Measurements from ENCODE around the gene BLID. TPM values are rescaled to one million over a fixed set of nuclear protein-coding genes. Genes with fewer than 3 reads are reported as not detected.

Gene BLID
- total and polyA plus RNA-seq, 2 of the 8 experiments (the other 6 are each of a cell fraction or from before 2014, with no cell fraction given) = not detected

DNA sequence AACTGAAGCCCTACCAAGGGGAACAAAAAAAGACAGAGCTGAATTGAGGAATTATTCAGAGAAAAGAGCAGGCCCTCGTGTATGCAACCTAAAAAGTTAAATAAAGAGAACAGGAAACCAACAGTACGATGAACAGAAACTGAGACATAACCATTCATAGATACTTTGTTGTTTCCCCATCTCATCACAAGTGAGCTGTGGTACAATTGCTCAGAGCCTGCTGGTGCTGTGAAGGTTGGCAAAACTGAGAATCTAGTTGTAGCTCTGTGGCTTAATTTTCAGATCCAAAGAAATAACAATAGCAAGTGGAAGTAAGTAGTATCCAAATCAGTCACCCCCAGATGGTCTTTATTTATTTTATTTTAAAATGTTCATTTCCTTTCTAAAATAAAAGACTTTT, 37.7 kb upstream of the BLID start:
- H3K23ac ChIP-seq (ENCODE audit: insufficient read length) = no peak overlapping the region
- H4K8ac ChIP-seq (ENCODE audit: extremely low read depth, insufficient read depth, low read length) = no peak overlapping the region
- H2AK5ac ChIP-seq (ENCODE audit: low read depth, low read length) = no peak overlapping the region
- no peak overlapping the region for H3K18ac ChIP-seq (ENCODE audit: extremely low read depth, low read length)
- no peaks in the 10 kb centered on the region; a peak in 2 of 7 replicates for H3K4me1 ChIP-seq (replicated peaks in 1 of 4; ENCODE audit: control insufficient read depth in 3 of 4, insufficient read depth in 4 of 4, low read length in 3 of 4)
- no peaks in the 10 kb centered on the region for H3K23me2 ChIP-seq (ENCODE audit: low read depth, low read length)
- ChIA-PET CTCF (ENCODE audit: partially characterized antibody) (interaction anchor here (0.6 to 1.8 kb wide), 6 partner anchors 8 to 499 kb away, joined by 4 to 7 read pairs (median 4); partner anchors contain the start of gene BLID), POLR2A (ENCODE audit: partially characterized antibody) (interaction anchor here (1.4 kb wide), 1 partner anchor 98 kb away, joined by 3 read pairs; no protein-coding TSS in a partner anchor)
- H3K27ac ChIP-seq (ENCODE audit: low read depth, low read length) = no peak overlapping the region
- no peak overlapping the region for H2BK12ac ChIP-seq (ENCODE audit: low read depth, low read length)
- H2BK15ac ChIP-seq (ENCODE audit: low read length) = no peak overlapping the region
- no peak overlapping the region for H2BK120ac ChIP-seq (replicated peaks; ENCODE audit: low read depth, low read length)
- H4K91ac ChIP-seq (replicated peaks; ENCODE audit: insufficient read length, low read length) = no peak overlapping the region
- no peak overlapping the region for H3K56ac ChIP-seq (replicated peaks; ENCODE audit: insufficient read length, low read depth, low read length)
- H3K27me3 ChIP-seq (replicated peaks in 1 of 4; ENCODE audit: control insufficient read depth in 3 of 4, extremely low read depth in 1 of 4, insufficient read depth in 3 of 4, low read length in 3 of 4) = no peaks in the 10 kb centered on the region
- H3K79me2 ChIP-seq (ENCODE audit: control insufficient read depth in 1 of 2, insufficient read depth in 2 of 2, low read length in 2 of 2) = no peaks in the 10 kb centered on the region
- no peaks in the 10 kb centered on the region for H3K9me3 ChIP-seq (ENCODE audit: insufficient read depth in 2 of 2, low read depth in 1 of 2, low read length in 1 of 2)
- no peak overlapping the region for H2BK20ac ChIP-seq (ENCODE audit: low read length)
- H3K9ac ChIP-seq (replicated peaks in 1 of 4; ENCODE audit: extremely low read depth in 1 of 4, low read depth in 3 of 4, low read length in 3 of 4) = no peak overlapping the region
- no peak overlapping the region for H3K4ac ChIP-seq (replicated peaks; ENCODE audit: insufficient read length, low read depth, low read length)
- H3K4me3 ChIP-seq (ENCODE audit: extremely low read depth in 1 of 4, insufficient read depth in 2 of 4, low read depth in 3 of 4, low read length in 4 of 4) = no peak overlapping the region
- no peaks in the 10 kb centered on the region for H3K79me1 ChIP-seq (ENCODE audit: low read depth, low read length)
- no peak overlapping the region for H3K4me2 ChIP-seq (ENCODE audit: insufficient read depth in 1 of 2, low read depth in 2 of 2, low read length in 2 of 2)
- DNase-seq (ENCODE audit: low read depth in 1 of 2, low spot score in 2 of 2) (no peak), FAIRE-seq (no peak)
- no peak overlapping the region for H3K14ac ChIP-seq (ENCODE audit: insufficient read length)
- WGBS, 2 experiments (ENCODE audit: extremely low coverage in 1 of 2, insufficient coverage in 1 of 2, insufficient read length in 1 of 2, insufficient replicate concordance in 2 of 2, low coverage in 1 of 2, low lambda C conversion rate in 2 of 2, missing lambda C conversion rate in 1 of 2) = 85% methylated on average over 2 of the region's 2 CpGs; no CpG with 5 or more reads in 1 of the 2 experiments
- TF ChIP-seq CBX8 (IDR thresholded peaks at IDR 0.05; ENCODE audit: borderline replicate concordance, low read depth, low read length) = no peak
- TF ChIP-seq CEBPB (IDR thresholded peaks at IDR 0.05; ENCODE audit: low read depth, low read length) = no peak
- TF ChIP-seq ZNF274 (IDR thresholded peaks at IDR 0.05; ENCODE audit: borderline replicate concordance, extremely low read depth, low read length) = no peak
- no peak for TF ChIP-seq NANOG (IDR thresholded peaks at IDR 0.05; ENCODE audit: insufficient read depth, low read depth, low read length, poor library complexity, severe bottlenecking)
- no peaks in the 10 kb centered on the region for H4K20me1 ChIP-seq (replicated peaks in 1 of 2; ENCODE audit: control insufficient read depth in 1 of 2, insufficient read depth in 2 of 2, low read length in 2 of 2)
- no peak overlapping the region for H4K5ac ChIP-seq (ENCODE audit: insufficient read length, low read depth, low read length)
- H2BK5ac ChIP-seq (ENCODE audit: low read depth, low read length) = no peak overlapping the region
- no peak overlapping the region for H2AFZ ChIP-seq (ENCODE audit: low read length)
- H3K36me3 ChIP-seq (ENCODE audit: control insufficient read depth in 2 of 4, insufficient read depth in 4 of 4, low read length in 3 of 4) = no peaks in the 10 kb centered on the region
